CD14-positive monocyte (primary cell): ENCODE data around the gene MBP. TPM values are rescaled to one million over a fixed set of nuclear protein-coding genes. Genes with fewer than 3 reads are reported as not detected.

Experiments used
- DNase-seq, 3 donors: peaks; one replicate each; pipeline ENCODE4 v3.0.0-alpha.2; 2011 to 2022
- H2AFZ ChIP-seq: 2 replicates; pipeline ENCODE4 v1.6.0; 2012; ENCODE audit warnings: mild to moderate bottlenecking, low read depth, low read length, inconsistent platforms; ENCODE audit not compliant: insufficient read depth, poor library complexity, severe bottlenecking
- H3K27ac ChIP-seq, 2 donors: 1 replicate in 1 of 2; 2 replicates in 1 of 2; pipeline ENCODE4 v1.5.1; 2012 to 2013; ENCODE audit warnings: low read length in 2 of 2, control low read depth in 1 of 2, inconsistent platforms in 1 of 2, low read depth in 1 of 2, mild to moderate bottlenecking in 1 of 2
- H3K27me3 ChIP-seq, 2 donors: one replicate each; pipeline versions ENCODE4 v1.6.0 to v1.6.1; 2011 to 2013; ENCODE audit warnings: low read length in 2 of 2; ENCODE audit not compliant: control insufficient read depth in 2 of 2, insufficient read depth in 2 of 2
- H3K36me3 ChIP-seq, 2 donors: replicated peaks in 1 of 2; 1 replicate in 1 of 2; 2 replicates in 1 of 2; pipeline versions ENCODE4 v1.5.1 to v1.6.1; 2012 to 2013; ENCODE audit warnings: low read length in 2 of 2, control low read depth in 1 of 2, inconsistent platforms in 1 of 2, mild to moderate bottlenecking in 1 of 2; ENCODE audit not compliant: insufficient read depth in 2 of 2, control insufficient read depth in 1 of 2
- H3K4me1 ChIP-seq, 2 donors: 1 replicate in 1 of 2; 2 replicates in 1 of 2; pipeline versions ENCODE4 v1.5.1 to v1.6.1; 2012 to 2013; ENCODE audit warnings: low read length in 2 of 2, control low read depth in 1 of 2, inconsistent platforms in 1 of 2, mild to moderate bottlenecking in 1 of 2, moderate library complexity in 1 of 2; ENCODE audit not compliant: insufficient read depth in 2 of 2, control insufficient read depth in 1 of 2
- H3K4me2 ChIP-seq: replicated peaks from 2 replicates; pipeline ENCODE3; 2012; ENCODE audit warnings: low read length, moderate library complexity, mild to moderate bottlenecking; ENCODE audit not compliant: poor library complexity, severe bottlenecking; ENCODE audit errors: extremely low read depth
- H3K4me3 ChIP-seq, 3 experiments: fragments of 200-600 bp in 1 of 3; sonication (generic) in 1 of 3; replicated peaks in 1 of 3; 1 replicate in 2 of 3; 2 replicates in 1 of 3; pipeline ENCODE4 v1.5.1; 2011 to 2013; ENCODE audit warnings: low read length in 3 of 3, mild to moderate bottlenecking in 3 of 3, control low read depth in 2 of 3, low read depth in 2 of 3, inconsistent platforms in 1 of 3, moderate library complexity in 1 of 3
- H3K79me2 ChIP-seq: 2 replicates; pipeline ENCODE4 v1.6.0; 2012; ENCODE audit warnings: mild to moderate bottlenecking, control low read depth, inconsistent platforms, low read length, moderate library complexity; ENCODE audit not compliant: insufficient read depth
- H3K9ac ChIP-seq: 2 replicates; pipeline ENCODE4 v1.6.0; 2017; ENCODE audit warnings: low read length, mild to moderate bottlenecking; ENCODE audit not compliant: insufficient read depth, poor library complexity, severe bottlenecking
- H3K9me3 ChIP-seq, 2 donors: replicated peaks in 1 of 2; 1 replicate in 1 of 2; 2 replicates in 1 of 2; pipeline versions ENCODE4 v1.5.1 to v1.6.1; 2012 to 2013; ENCODE audit warnings: low read length in 2 of 2, control low read depth in 1 of 2; ENCODE audit not compliant: control insufficient read depth in 1 of 2, insufficient read depth in 1 of 2
- H4K20me1 ChIP-seq: 2 replicates; pipeline ENCODE4 v1.6.0; 2012; ENCODE audit warnings: mild to moderate bottlenecking, low read length, control low read depth, moderate library complexity; ENCODE audit not compliant: insufficient read depth
- H3K27ac Mint-ChIP-seq, 7 donors: one replicate each; pipeline ENCODE4 v1.8.0; 2020; ENCODE audit warnings: mild to moderate bottlenecking in 7 of 7, mixed read lengths in 7 of 7, moderate library complexity in 6 of 7, inconsistent platforms in 2 of 7
- H3K27me3 Mint-ChIP-seq, 3 donors: one replicate each; pipeline ENCODE4 v1.8.0; 2021 to 2022; ENCODE audit warnings: low read depth in 3 of 3, mild to moderate bottlenecking in 3 of 3, mixed read lengths in 3 of 3, moderate library complexity in 3 of 3, inconsistent platforms in 1 of 3
- H3K36me3 Mint-ChIP-seq, 2 donors: one replicate each; pipeline ENCODE4 v1.8.0; 2020; ENCODE audit warnings: mixed read lengths in 2 of 2, inconsistent platforms in 1 of 2, mild to moderate bottlenecking in 1 of 2
- H3K4me1 Mint-ChIP-seq: one replicate; pipeline ENCODE4 v1.8.0; 2020; ENCODE audit warnings: mild to moderate bottlenecking, mixed read lengths
- H3K4me3 Mint-ChIP-seq, 2 donors: one replicate each; pipeline ENCODE4 v1.8.0; 2020; ENCODE audit warnings: mild to moderate bottlenecking in 2 of 2, mixed read lengths in 2 of 2, moderate library complexity in 1 of 2
- H3K9me3 Mint-ChIP-seq, 7 donors: one replicate each; pipeline ENCODE4 v1.8.0; 2020 to 2022; ENCODE audit warnings: mixed read lengths in 7 of 7, mild to moderate bottlenecking in 6 of 7, moderate library complexity in 6 of 7, inconsistent platforms in 2 of 7
- CTCF ChIP-seq: fragments of 200-600 bp; IDR thresholded peaks from one replicate; pipeline ENCODE4 v1.8.0; 2022; ENCODE audit warnings: antibody characterized with exemption, mild to moderate bottlenecking
- WGBS: methylation state at CpG from one replicate; pipeline ENCODE4 v1.1.5; 2013; ENCODE audit warnings: missing lambda C conversion rate; ENCODE audit not compliant: insufficient coverage; 5-methylcytosine and 5-hydroxymethylcytosine counted together
- intact Hi-C, 2 donors: fragments of 100-400 bp; cut with micrococcal nuclease; formaldehyde crosslinking; loops; one replicate each; pipeline versions ENCODE4 v1.15.0 to v1.15.1; 2023
- polyA plus RNA-seq, 3 donors: library from polyadenylated mRNA; depleted of rRNA in 1 of 3; unstranded in 2 of 3; stranded (reverse) in 1 of 3; fragments of 300-500 nt in 2 of 3; fragments of >200 nt in 1 of 3; fragmentation: Illumina TruSeq in 2 of 3; gene quantifications; 1 replicate in 2 of 3; 2 replicates in 1 of 3; pipeline ENCODE4 v1.2.3, GENCODE V29; 2012 to 2021

MBP gene
- polyA plus RNA-seq, 3 donors = 47.7 to 81.0 (median 50.4) TPM

DNA sequence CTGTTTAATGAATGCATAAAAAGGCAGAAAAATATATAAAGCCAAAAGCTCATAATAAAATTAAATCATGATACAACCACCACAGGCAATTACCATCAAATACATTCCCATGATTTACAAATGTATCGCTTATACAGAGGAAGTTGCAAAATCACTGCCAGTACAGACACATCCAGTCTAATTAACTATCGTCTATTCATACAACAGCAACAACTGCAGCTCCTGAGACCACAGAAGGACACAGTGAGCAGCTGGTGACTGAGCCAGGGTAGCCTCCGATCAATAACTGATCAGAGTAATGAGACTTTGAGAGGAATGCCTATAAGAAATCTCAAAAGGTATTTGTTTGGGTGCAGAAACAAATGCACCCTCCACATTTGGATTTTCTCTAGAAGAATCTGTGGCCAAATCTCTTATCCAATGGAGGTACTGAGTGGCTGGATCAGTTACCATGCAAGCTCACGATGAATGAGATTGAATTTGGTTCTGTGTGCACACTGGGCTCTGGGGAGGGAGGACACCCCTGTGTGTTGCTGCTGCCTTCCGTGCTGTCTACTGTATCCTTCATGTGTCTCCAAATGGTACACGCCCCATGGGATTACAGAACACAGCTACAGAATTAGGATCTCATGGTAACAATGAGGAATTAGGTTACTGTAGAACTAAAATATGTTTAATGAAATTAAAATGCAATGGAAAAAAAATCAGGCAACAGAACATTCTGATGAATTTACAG lies 119.6 kb downstream of the MBP start:
- Mint-ChIP-seq H3K27me3 (no peaks in the 10 kb centered on the region), H3K36me3 (peaks cover 65 to 78% of the 10 kb centered on the region in 2 donors), H3K4me3 (no peak overlapping the region), H3K27ac (peak overlapping the region; percentile 46 to 89 (median 75)), H3K9me3 (no peaks in the 10 kb centered on the region), H3K4me1 (peaks cover 45% of the 10 kb centered on the region)
- peaks cover 42 to 70% of the 10 kb centered on the region in 2 donors for H3K36me3 ChIP-seq
- no peak for TF ChIP-seq CTCF
- no peak overlapping the region for H2AFZ ChIP-seq
- H3K27ac ChIP-seq = peak overlapping the region; percentile 79 to 84
- peaks cover 56% of the 10 kb centered on the region for H4K20me1 ChIP-seq
- H3K27me3 ChIP-seq = no peaks in the 10 kb centered on the region
- no peaks in the 10 kb centered on the region for H3K9me3 ChIP-seq
- peaks cover 36 to 44% of the 10 kb centered on the region in 2 donors for H3K4me1 ChIP-seq
- intact Hi-C loops = no loop called here
- peak in 1 of 3 donors; percentile 33 for DNase-seq
- H3K9ac ChIP-seq = no peak overlapping the region
- H3K79me2 ChIP-seq = peaks cover 41% of the 10 kb centered on the region
- 52% methylated on average over 3 of the region's 6 CpGs for WGBS
- no peak overlapping the region for H3K4me2 ChIP-seq
- no peak overlapping the region for H3K4me3 ChIP-seq

DNA sequence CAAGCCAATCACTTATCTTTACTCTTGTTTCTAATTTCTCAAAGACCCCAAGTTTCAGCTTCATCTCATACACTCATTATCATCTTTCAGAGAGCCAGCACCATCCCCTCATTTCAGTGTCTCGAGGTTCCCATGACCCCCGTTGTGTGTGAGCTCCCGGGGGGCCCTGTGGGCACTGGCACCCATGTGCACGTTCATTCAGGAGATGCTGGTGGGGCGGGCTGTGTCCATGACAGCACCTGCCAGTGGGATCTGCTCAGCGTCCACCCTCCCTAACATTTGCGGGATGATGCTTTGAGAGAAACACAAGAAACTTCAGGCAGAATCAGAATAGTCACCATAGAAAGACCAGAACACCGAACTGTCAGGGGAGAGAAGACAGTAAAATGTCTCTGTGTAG lies 120.5 kb downstream of the MBP start:
- Mint-ChIP-seq H3K27ac (peak overlapping the region in 3 of 7 donors; percentile 9 to 50 (median 48)), H3K4me1 (peaks cover 53% of the 10 kb centered on the region), H3K9me3 (no peaks in the 10 kb centered on the region), H3K4me3 (no peak overlapping the region), H3K27me3 (no peaks in the 10 kb centered on the region), H3K36me3 (peaks cover 59 to 69% of the 10 kb centered on the region in 2 donors)
- intact Hi-C loops = no loop called here
- Histone ChIP-seq H4K20me1 (peaks cover 48% of the 10 kb centered on the region), H3K4me2 (no peak overlapping the region), H2AFZ (no peak overlapping the region), H3K4me1 (peaks cover 44 to 52% of the 10 kb centered on the region in 2 donors), H3K27ac (peak overlapping the region in 1 of 2 donors; percentile 14), H3K79me2 (peaks cover 40% of the 10 kb centered on the region), H3K36me3 (peaks cover 38 to 62% of the 10 kb centered on the region in 2 donors), H3K27me3 (no peaks in the 10 kb centered on the region), H3K9me3 (no peaks in the 10 kb centered on the region), H3K9ac (no peak overlapping the region), H3K4me3 (no peak overlapping the region)
- no peak for TF ChIP-seq CTCF
- WGBS = 97% methylated on average over 7 of the region's 8 CpGs
- DNase-seq = no peak
